Stimulated activated CD4-positive, alpha-beta T cell treated with anti-CD3 and anti-CD28 coated beads, TNF-alpha, amount 100 ng/mL, for 1 hour (primary cell): ENCODE measurements around the gene FLAD1.

Source experiments
- DNase-seq, 3 donors: peaks; one replicate each; pipeline ENCODE4 v3.0.0-alpha.2; 2020; ENCODE audit warnings: low read depth in 3 of 3, low spot score in 1 of 3

FLAD1 gene

DNA sequence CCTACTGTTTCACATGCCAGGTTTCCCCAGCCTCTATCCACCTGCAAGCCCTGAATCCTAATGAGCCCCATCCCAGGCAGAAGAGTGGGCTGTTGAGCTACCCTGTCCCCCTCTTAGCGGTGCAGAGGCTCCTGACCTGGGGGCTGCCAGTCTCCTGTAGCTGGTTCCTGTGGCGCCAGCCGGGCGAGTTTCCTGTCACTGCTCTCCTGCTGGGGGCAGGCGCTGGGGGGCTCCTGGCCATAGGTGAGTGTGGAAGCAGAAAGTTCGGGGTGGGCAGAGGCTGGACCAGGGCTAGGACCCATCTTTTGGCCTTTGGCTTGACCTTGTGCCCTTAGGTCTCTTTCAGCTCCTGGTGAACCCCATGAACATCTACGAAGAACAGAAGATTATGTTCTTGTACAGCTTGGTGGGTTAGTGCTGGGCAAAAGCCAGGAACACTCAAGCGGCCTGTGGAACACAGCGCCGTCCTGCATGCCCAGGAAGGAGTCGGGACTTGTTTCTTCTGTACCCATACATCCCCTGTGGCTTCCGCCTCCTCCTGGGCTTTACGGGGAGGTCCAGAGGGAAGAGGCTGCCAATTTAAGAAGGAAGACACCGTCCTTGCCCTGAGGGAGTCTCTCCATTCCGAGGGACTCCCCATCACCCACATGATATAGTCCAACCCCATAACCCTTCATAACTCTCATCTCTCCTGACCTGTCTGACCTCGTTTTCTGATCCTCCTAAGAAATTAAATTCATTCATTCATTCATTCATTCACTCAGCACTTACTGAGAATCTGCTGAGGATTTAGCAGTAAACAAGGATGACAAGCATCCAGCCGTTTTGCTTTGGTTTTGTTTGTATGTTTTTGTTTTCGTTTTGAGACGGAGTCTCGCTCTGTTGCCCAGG lies 51.4 kb downstream of the FLAD1 start:
- DNase-seq = no peak

DNA sequence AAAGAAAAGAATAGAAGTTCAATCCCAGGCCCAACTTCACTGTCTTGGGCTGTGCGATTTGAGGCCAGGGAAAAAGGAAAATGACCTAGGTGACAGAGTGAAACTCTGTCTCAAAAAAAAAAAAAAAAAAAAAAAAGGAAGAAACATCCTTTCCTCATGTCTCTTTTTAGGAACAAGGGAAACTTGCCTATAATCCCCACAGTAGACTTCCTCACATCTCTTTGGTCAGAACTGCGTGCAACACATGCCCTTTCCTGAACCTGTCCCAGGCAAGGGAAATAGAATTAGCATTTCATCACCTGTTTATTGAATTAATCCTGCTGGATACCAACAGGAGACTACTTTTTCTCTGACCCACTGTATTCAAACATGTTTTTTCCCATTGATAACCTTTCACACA lies 52.8 kb downstream of the FLAD1 start:
- DNase-seq = no peak

DNA sequence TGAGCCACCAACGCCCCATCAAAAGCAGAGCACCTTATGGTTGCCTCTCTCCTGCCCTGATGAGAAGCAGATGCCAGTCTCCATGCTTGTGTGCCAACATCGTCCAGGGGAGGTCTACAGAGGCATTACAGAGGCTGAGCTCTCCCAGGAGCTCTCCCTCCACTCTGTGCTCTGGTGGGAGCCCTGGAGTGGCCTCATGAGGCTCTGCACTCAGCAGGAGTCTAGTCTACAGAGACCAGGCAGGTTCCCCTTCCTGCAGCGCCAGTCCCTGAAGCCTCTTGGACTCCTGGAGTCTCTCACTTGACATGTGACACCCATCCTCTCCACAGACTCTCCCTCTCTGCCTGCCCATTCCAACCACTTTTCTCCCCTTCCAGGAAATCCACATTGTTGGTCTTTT lies 53.9 kb downstream of the FLAD1 start:
- DNase-seq = no peak

DNA sequence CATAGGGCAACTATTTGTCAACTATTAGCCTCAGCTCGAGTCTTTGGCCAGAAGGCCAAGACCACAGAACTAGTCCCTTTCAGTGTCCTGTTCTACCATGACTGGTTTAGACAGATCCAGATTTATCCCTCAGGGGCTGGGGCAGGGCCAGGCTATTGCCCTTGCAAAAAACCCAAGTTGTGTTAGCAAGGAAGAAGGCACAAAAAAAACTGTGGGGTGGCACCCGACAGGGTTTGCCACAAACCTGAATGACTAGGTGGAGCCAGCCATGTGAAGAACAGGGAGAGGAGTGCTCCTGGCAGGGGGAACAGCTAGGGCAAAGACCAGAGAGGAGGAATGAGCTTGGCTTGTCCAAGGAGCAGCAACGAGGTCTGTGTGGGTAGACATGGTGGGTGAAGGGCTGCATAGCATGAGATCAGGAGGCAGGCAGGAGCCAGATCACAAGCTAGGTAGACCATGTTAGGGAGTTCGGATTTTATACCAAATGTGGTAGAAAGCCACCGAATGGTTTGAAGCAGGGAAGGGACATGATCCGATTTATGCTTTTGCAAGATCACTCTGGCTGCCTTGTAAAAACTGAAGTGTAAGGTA lies 54.8 kb downstream of the FLAD1 start:
- DNase-seq = no peak

DNA sequence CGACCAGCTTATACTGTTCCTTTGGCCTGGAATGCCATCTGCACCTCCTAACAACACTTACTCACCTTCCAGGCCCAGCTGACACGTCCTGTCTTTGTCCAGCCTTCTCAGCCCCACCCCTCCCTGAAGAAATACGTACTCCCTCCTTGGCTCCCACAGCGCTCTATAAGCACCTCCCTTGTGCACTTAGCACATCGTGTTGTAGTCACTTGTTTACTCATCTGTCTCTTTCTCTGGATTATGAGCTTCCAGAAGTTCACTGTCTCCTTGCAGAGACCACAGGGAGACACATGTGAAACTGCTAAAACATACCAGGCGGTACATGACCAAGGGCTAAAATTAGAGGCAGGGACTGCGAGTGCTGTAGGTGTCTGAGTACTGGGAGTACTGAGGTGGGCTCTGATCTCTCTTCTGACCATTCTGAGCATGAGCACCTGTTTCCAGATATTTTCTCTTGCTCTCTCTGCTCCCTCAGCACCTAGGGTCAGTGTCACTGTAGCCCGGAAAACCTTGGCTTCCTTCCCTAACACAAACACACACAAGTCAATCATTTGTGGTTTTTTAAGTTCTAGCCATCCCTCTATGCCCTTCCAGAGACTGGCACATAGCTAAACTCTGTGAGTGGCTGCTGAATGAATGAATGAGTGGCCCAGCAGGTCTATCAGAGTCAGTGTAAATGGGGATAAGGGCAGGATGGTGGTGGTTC lies 55.6 kb downstream of the FLAD1 start:
- DNase-seq = no peak

DNA sequence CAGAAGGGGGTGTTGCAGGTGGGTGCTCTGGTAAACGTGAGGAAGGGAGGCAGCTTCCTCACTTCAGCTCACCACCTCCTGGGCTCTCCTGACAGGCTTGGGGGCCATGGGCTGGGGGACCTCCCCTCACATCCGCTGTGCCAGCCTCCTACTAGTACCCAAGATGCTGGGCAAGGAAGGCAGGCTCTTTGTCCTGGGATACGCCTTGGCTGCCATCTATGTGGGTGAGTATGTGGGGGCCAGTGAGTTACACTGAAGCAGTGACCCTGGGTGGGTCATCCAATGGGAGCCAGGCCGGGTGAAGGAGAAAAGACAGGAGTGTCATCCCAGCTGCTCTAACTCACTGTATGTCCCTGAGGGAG lies 56.1 kb downstream of the FLAD1 start:
- DNase-seq = no peak

DNA sequence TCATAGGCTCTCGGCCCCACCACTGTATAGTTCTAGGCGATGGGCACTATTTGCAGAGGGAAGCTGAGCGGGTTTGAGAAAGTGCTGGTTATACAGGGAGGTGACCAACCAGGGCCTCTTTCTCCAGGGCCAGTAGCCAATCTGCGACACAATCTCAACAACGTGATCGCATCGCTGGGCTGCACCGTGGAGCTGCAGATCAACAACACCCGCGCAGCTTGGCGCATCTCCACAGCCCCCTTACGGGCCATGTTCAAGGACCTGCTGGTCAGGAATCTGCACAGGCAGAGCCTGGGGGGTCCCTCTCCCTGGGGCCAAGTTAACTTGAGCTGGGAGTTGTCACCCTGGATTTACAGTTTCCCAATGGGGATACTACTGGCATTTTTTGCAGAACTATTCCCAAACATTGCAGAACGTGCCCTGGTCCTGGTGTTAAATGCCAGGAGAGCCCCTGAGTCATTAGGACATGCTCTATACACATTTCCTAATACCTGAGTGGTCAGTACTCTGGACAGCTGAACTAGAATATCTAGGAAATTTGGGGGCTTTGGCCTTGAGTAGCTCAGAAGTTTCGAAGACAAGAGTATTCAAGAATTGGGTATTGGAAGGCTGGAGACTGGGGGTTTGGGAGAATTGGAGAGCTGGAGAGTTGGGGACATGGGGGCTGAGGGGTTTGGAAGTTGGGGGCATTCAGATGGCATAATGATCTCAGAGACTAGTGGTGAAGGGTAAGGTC lies 57.4 kb downstream of the FLAD1 start:
- DNase-seq = no peak
